Left lung (tissue), 10 donors: ENCODE data around the gene GPR89A. TPM values are rescaled to one million over a fixed set of nuclear protein-coding genes. Genes with fewer than 3 reads are reported as not detected.

Experiments
- ATAC-seq: fragments of 200-7000 bp; cut with Tn5 transposase; one replicate; pipeline ENCODE4 v1.9.1; 2020; ENCODE audit warnings: moderate library complexity
- DNase-seq, 4 donors: peaks; one replicate each; pipeline ENCODE4 v3.0.0-alpha.2; 2013 to 2020
- H3K27ac ChIP-seq, 2 donors: fragments of 200-600 bp; sonication (generic) in 1 of 2; one replicate each; pipeline versions ENCODE4 v1.5.0 to v1.8.0; 2020 to 2021
- H3K27me3 ChIP-seq, 2 donors: fragments of 200-600 bp; sonication (generic) in 1 of 2; one replicate each; pipeline versions ENCODE4 v1.5.0 to v1.8.0; 2020 to 2021
- H3K36me3 ChIP-seq, 2 donors: fragments of 200-600 bp; sonication (generic) in 1 of 2; one replicate each; pipeline versions ENCODE4 v1.5.0 to v1.8.0; 2020 to 2021
- H3K4me1 ChIP-seq, 2 donors: fragments of 200-600 bp; one replicate each; pipeline ENCODE4 v1.8.0; 2021
- H3K4me3 ChIP-seq, 2 donors: fragments of 200-600 bp; sonication (generic) in 1 of 2; one replicate each; pipeline versions ENCODE4 v1.5.0 to v1.8.0; 2020 to 2021; ENCODE audit warnings: mild to moderate bottlenecking in 1 of 2
- H3K9me3 ChIP-seq, 2 donors: fragments of 200-600 bp; sonication (generic) in 1 of 2; one replicate each; pipeline versions ENCODE4 v1.5.0 to v1.8.0; 2020 to 2021
- intact Hi-C, 2 donors: fragments of 100-400 bp; cut with DNase I; formaldehyde crosslinking; loops; one replicate each; pipeline versions ENCODE4 v1.11.2 to v1.14.2; 2022
- polyA plus RNA-seq, 6 donors: library from polyadenylated mRNA; unstranded; fragments of 120-200 nt; gene quantifications; one replicate each; pipeline ENCODE4 v1.2.1, GENCODE V29; 2013; ENCODE audit not compliant: insufficient read length in 6 of 6
- total RNA-seq, 2 donors: library from RNA; stranded (reverse); fragmentation: NEBNext Ultra II Directional; extraction: Animal tissue kit (Norgen Biotek cat#: 25700); gene quantifications; one replicate each; pipeline ENCODE4 v1.2.1, GENCODE V29; 2021
- TF ChIP-seq, protein P1 (sequence below), 2 donors: fragments of 200-600 bp; sonication (generic) in 1 of 2; IDR thresholded peaks; one replicate each; pipeline versions ENCODE4 v1.5.0 to v1.8.0; 2021; ENCODE audit warnings: antibody characterized with exemption in 2 of 2
- donor health status: DM: no; HTN: yes; CAD: no.
- donor health status: DM: no; HTN: no; CAD: no.

Gene GPR89A
- total and polyA plus RNA-seq, 8 donors: 14.5 to 45.5 (median 31.7) TPM

- TF ChIP-seq, protein P1, sequence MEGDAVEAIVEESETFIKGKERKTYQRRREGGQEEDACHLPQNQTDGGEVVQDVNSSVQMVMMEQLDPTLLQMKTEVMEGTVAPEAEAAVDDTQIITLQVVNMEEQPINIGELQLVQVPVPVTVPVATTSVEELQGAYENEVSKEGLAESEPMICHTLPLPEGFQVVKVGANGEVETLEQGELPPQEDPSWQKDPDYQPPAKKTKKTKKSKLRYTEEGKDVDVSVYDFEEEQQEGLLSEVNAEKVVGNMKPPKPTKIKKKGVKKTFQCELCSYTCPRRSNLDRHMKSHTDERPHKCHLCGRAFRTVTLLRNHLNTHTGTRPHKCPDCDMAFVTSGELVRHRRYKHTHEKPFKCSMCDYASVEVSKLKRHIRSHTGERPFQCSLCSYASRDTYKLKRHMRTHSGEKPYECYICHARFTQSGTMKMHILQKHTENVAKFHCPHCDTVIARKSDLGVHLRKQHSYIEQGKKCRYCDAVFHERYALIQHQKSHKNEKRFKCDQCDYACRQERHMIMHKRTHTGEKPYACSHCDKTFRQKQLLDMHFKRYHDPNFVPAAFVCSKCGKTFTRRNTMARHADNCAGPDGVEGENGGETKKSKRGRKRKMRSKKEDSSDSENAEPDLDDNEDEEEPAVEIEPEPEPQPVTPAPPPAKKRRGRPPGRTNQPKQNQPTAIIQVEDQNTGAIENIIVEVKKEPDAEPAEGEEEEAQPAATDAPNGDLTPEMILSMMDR (IDR thresholded peaks at IDR 0.05): no peak
- no peak overlapping the region for H3K27ac ChIP-seq
- intact Hi-C loops: no loop called here
These were observed 80.5 kb downstream of the GPR89A start for GRCh38 chr1:145688328-145688727.

GRCh38 chr1:145688924-145689323, 81.1 kb downstream of the GPR89A start:
- TF ChIP-seq, protein P1 (IDR thresholded peaks at IDR 0.05): no peak
- no peak for DNase-seq
- Histone ChIP-seq H3K27ac (no peak overlapping the region), H3K36me3 (no peaks in the 10 kb centered on the region), H3K9me3 (no peaks in the 10 kb centered on the region), H3K4me3 (no peak overlapping the region), H3K27me3 (no peaks in the 10 kb centered on the region), H3K4me1 (peaks cover 0 to 15% of the 10 kb centered on the region in 2 donors)
- intact Hi-C loops: no loop called here
- no peak for ATAC-seq

More at GRCh38 chr1:145688328-145688727, 80.5 kb downstream of the GPR89A start:
- no peak overlapping the region for H3K4me3 ChIP-seq
- no peaks in the 10 kb centered on the region for H3K9me3 ChIP-seq
- no peaks in the 10 kb centered on the region for H3K36me3 ChIP-seq
- DNase-seq: no peak
- ATAC-seq: no peak
- H3K4me1 ChIP-seq: peaks cover 0 to 15% of the 10 kb centered on the region in 2 donors
- H3K27me3 ChIP-seq: no peaks in the 10 kb centered on the region

GRCh38 chr1:145689922-145690321, 82.1 kb downstream of the GPR89A start:
- H3K36me3 ChIP-seq: no peaks in the 10 kb centered on the region
- H3K4me1 ChIP-seq: peaks cover 0 to 15% of the 10 kb centered on the region in 2 donors
- intact Hi-C loops: no loop called here
- no peak overlapping the region for H3K4me3 ChIP-seq
- H3K27me3 ChIP-seq: no peaks in the 10 kb centered on the region
- DNase-seq (no peak), ATAC-seq (no peak)
- TF ChIP-seq, protein P1 (IDR thresholded peaks at IDR 0.05): no peak
- H3K9me3 ChIP-seq: no peaks in the 10 kb centered on the region
- H3K27ac ChIP-seq: no peak overlapping the region

GRCh38 chr1:145690587-145691558, 83.1 kb downstream of the GPR89A start:
- H3K9me3 ChIP-seq: no peaks in the 10 kb centered on the region
- DNase-seq (peak in 1 of 4 donors; percentile 10), ATAC-seq (peak; percentile 81)
- peaks cover 0 to 15% of the 10 kb centered on the region in 2 donors for H3K4me1 ChIP-seq
- intact Hi-C loops: no loop called here
- TF ChIP-seq, protein P1 (IDR thresholded peaks at IDR 0.05): no peak
- no peaks in the 10 kb centered on the region for H3K36me3 ChIP-seq
- H3K27me3 ChIP-seq: no peaks in the 10 kb centered on the region
- no peak overlapping the region for H3K4me3 ChIP-seq
- no peak overlapping the region for H3K27ac ChIP-seq

DNA sequence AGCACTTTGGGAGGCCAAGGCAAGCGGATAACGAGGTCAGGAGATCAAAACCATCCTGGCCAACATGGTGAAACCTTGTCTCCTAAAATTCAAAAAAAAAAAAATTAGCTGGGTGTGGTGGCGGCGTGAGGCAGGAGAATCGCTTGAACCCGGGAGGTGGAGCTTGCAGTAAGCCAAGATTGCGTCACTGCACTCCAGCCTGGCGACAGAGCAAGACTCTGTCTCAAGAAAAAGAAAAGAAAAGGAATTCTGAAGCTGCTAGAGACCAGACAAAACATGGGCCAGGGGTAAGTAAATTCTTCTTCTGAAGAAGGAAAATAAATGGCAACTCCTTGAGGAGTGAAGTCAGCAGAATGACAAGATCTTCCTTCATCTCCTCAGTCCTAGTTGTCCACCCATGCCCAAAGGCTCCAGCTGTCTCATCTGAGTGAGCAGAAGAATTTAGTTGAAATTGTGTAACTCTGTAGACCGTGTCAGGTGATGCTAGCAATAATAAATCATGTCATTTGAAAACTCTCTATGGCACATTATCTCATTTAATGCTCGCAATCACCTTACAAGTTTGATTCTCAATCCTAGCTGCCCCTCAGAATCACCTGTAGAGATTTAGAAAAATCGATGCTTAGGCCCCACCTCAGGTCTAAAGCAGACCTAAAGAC, 85.1 kb downstream of the GPR89A start:
- no peak for ATAC-seq
- peaks cover 0 to 15% of the 10 kb centered on the region in 2 donors for H3K4me1 ChIP-seq
- H3K27me3 ChIP-seq: no peaks in the 10 kb centered on the region
- TF ChIP-seq, protein P1 (IDR thresholded peaks at IDR 0.05): no peak
- no peak for DNase-seq
- H3K9me3 ChIP-seq: no peaks in the 10 kb centered on the region
- no peak overlapping the region for H3K27ac ChIP-seq
- H3K4me3 ChIP-seq: no peak overlapping the region
- intact Hi-C loops: no loop called here
- H3K36me3 ChIP-seq: no peaks in the 10 kb centered on the region
